ENCODE data around the gene YARS2. TPM values are rescaled to one million over a fixed set of nuclear protein-coding genes. Genes with fewer than 3 reads are reported as not detected.

YARS2 gene
- total RNA-seq, 1 experiment from 2014 or later: 41.4 TPM

- WGBS (ENCODE audit: extremely low coverage, insufficient read length, low lambda C conversion rate): no CpG with 5 or more reads among the region's 4 CpGs
- H3K27ac Mint-ChIP-seq: no peak overlapping the region
Measured at GRCh38 chr12:32768518-32768917, 12.8 kb upstream of the YARS2 start.

More at GRCh38 chr12:32768518-32768917, 12.8 kb upstream of the YARS2 start:
- Histone ChIP-seq H3K23ac (ENCODE audit: insufficient read length, low read depth, low read length) (no peak overlapping the region), H3K79me2 (ENCODE audit: insufficient read depth, low read length) (no peaks in the 10 kb centered on the region), H2BK120ac (ENCODE audit: low read depth, low read length, poor library complexity, severe bottlenecking) (no peak overlapping the region), H4K5ac (ENCODE audit: insufficient read length, low read depth, low read length) (no peak overlapping the region), H3K79me1 (ENCODE audit: insufficient read depth, low read depth, low read length, poor library complexity, severe bottlenecking) (no peaks in the 10 kb centered on the region), H3K14ac (ENCODE audit: insufficient read depth, low read length) (no peak overlapping the region), H2BK5ac (ENCODE audit: insufficient read length, low read length) (no peak overlapping the region), H3T11ph (ENCODE audit: low read length) (no peak overlapping the region), H3K23me2 (ENCODE audit: insufficient read length, low read depth, low read length, poor library complexity, severe bottlenecking) (no peaks in the 10 kb centered on the region), H4K20me1 (ENCODE audit: control insufficient read depth, insufficient read depth, insufficient read length) (no peaks in the 10 kb centered on the region), H3K27me3 (ENCODE audit: insufficient read depth, low read length) (no peaks in the 10 kb centered on the region), H2AFZ (ENCODE audit: low read length) (no peak overlapping the region), H3K18ac (ENCODE audit: insufficient read length, low read depth, low read length) (no peak overlapping the region), H2BK15ac (ENCODE audit: low read depth, low read length) (no peak overlapping the region), H3K9me3 (ENCODE audit: control insufficient read depth, low read depth, low read length) (no peaks in the 10 kb centered on the region), H4K8ac (replicated peaks; ENCODE audit: insufficient read length, low read depth, low read length) (no peak overlapping the region), H3K4me2 (ENCODE audit: insufficient read depth, insufficient read length, low read length) (no peak overlapping the region), H3K9ac (ENCODE audit: extremely low read depth, insufficient read length, low read length) (no peak overlapping the region), H3K56ac (ENCODE audit: insufficient read length, low read depth, low read length) (no peak overlapping the region), H3K4ac (ENCODE audit: low read depth, low read length) (no peak overlapping the region), H3K4me1 (ENCODE audit: insufficient read depth, low read length) (no peaks in the 10 kb centered on the region), H2AK5ac (ENCODE audit: insufficient read length, low read length) (no peak overlapping the region), H4K91ac (ENCODE audit: insufficient read length, low read depth, low read length) (no peak overlapping the region), H3K27ac (ENCODE audit: insufficient read length, low read depth, low read length) (no peak overlapping the region), H2BK12ac (ENCODE audit: insufficient read length, low read depth, low read length) (no peak overlapping the region), H2BK20ac (ENCODE audit: low read depth, low read length, poor library complexity, severe bottlenecking) (no peak overlapping the region)
- H3K36me3 Mint-ChIP-seq (ENCODE audit: insufficient read depth in 1 of 3, low read depth in 3 of 3): no peaks in the 10 kb centered on the region
- H3K4me3 Mint-ChIP-seq: no peak overlapping the region
- no peaks in the 10 kb centered on the region for H3K27me3 Mint-ChIP-seq (ENCODE audit: low read depth)
- no peak for TF ChIP-seq CTCF (conservative IDR thresholded peaks at IDR 0.05)
- H3K4me1 Mint-ChIP-seq: peaks cover 2 to 4% of the 10 kb centered on the region in 2 experiments; a peak in 2 of 4 replicates
- H3K9me3 Mint-ChIP-seq: no peaks in the 10 kb centered on the region
- no peak for DNase-seq
